Suprapubic skin (tissue), 3 donors: ENCODE results near the gene MGAT4B.

Source experiments
- CTCF ChIP-seq, 2 donors: fragments of 200-600 bp in 1 of 2; fragments of 450-650 bp in 1 of 2; sonication (generic) in 1 of 2; IDR thresholded peaks; one replicate each; pipeline ENCODE4 v1.5.1; 2016 to 2019; ENCODE audit warnings: antibody characterized with exemption in 2 of 2, mild to moderate bottlenecking in 1 of 2, moderate library complexity in 1 of 2
- POLR2A ChIP-seq, 2 donors: fragments of 450-650 bp; IDR thresholded peaks; one replicate each; pipeline ENCODE4 v1.6.1; 2017; ENCODE audit warnings: antibody characterized with exemption in 2 of 2, mild to moderate bottlenecking in 2 of 2, moderate library complexity in 2 of 2

GRCh38 chr5:179854356-179854755, 47.7 kb upstream of the MGAT4B start:
- no peak for TF ChIP-seq CTCF (IDR thresholded peaks at IDR 0.05)
- TF ChIP-seq POLR2A (IDR thresholded peaks at IDR 0.05), result no peak
